ENCODE data around the gene ZBTB7C.

DNA sequence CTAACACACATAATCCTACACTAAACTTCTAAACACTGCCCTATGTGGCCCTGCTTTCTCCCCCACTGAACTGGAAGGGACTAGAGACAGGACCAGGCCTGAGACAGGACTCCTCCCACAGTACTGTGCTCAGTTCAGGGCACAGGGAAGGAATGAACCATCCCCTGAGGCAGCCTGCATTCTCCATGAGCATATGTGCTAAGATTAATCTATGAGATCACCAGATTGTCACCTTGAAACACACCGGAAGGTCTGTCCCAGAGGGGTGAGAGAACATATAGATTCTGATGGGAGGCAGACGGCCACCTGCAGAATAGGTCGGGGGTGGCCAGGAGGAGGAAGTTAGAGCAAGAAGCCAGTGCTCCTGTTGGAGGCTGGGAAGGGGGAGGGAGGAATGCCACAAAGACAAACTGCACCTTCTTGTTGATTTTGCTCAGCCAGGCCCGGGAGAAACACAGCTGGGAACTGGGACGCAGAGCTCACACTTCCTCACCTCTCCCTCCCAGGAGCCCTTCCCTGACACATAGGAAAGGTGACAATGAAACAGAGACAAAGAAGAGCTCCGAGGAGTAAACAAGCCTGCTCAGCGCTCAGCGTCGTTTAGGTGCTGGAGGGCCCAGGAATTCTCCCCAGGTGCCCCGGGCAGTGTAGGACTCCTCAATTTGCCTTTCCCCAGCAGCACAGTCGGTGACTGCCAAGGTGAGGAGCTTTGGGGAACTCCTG, 52.1 kb downstream of the ZBTB7C start:
- TF ChIP-seq, protein P1, sequence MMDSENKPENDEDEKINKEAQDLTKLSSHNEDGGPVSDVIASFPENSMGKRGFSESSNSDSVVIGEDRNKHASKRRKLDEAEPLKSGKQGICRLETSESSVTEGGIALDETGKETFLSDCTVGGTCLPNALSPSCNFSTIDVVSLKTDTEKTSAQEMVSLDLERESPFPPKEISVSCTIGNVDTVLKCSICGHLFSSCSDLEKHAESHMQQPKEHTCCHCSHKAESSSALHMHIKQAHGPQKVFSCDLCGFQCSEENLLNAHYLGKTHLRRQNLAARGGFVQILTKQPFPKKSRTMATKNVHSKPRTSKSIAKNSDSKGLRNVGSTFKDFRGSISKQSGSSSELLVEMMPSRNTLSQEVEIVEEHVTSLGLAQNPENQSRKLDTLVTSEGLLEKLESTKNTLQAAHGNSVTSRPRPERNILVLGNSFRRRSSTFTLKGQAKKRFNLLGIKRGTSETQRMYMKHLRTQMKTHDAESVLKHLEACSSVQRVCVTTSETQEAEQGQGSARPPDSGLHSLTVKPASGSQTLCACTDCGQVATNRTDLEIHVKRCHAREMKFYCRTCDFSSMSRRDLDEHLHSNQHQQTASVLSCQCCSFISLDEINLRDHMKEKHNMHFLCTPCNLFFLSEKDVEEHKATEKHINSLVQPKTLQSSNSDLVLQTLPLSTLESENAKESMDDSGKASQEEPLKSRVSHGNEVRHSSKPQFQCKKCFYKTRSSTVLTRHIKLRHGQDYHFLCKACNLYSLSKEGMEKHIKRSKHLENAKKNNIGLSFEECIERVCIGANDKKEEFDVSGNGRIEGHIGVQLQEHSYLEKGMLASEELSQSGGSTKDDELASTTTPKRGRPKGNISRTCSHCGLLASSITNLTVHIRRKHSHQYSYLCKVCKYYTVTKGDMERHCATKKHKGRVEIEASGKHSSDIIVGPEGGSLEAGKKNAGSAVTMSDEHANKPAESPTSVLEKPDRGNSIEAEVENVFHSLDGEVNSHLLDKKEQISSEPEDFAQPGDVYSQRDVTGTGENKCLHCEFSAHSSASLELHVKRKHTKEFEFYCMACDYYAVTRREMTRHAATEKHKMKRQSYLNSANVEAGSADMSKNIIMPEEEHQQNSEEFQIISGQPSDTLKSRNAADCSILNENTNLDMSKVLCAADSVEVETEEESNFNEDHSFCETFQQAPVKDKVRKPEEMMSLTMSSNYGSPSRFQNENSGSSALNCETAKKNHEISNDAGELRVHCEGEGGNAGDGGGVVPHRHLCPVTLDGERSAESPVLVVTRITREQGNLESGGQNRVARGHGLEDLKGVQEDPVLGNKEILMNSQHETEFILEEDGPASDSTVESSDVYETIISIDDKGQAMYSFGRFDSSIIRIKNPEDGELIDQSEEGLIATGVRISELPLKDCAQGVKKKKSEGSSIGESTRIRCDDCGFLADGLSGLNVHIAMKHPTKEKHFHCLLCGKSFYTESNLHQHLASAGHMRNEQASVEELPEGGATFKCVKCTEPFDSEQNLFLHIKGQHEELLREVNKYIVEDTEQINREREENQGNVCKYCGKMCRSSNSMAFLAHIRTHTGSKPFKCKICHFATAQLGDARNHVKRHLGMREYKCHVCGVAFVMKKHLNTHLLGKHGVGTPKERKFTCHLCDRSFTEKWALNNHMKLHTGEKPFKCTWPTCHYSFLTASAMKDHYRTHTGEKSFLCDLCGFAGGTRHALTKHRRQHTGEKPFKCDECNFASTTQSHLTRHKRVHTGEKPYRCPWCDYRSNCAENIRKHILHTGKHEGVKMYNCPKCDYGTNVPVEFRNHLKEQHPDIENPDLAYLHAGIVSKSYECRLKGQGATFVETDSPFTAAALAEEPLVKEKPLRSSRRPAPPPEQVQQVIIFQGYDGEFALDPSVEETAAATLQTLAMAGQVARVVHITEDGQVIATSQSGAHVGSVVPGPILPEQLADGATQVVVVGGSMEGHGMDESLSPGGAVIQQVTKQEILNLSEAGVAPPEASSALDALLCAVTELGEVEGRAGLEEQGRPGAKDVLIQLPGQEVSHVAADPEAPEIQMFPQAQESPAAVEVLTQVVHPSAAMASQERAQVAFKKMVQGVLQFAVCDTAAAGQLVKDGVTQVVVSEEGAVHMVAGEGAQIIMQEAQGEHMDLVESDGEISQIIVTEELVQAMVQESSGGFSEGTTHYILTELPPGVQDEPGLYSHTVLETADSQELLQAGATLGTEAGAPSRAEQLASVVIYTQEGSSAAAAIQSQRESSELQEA (IDR thresholded peaks at IDR 0.05; ENCODE audit: low read depth), result no peak
- TF ChIP-seq TRIM24 (IDR thresholded peaks at IDR 0.05) (no peak), ETV5 (CRISPR knock-in tag; IDR thresholded peaks at IDR 0.05; ENCODE audit: low read depth) (no peak), POLR2A (conservative IDR thresholded peaks at IDR 0.05) (no peak), ZNF76 (CRISPR knock-in tag; IDR thresholded peaks at IDR 0.05; ENCODE audit: borderline replicate concordance) (no peak), CREM (IDR thresholded peaks at IDR 0.05; ENCODE audit: low read depth) (no peak), PTBP1 (IDR thresholded peaks at IDR 0.05; ENCODE audit: low read depth, low read length) (no peak), TCF7L2 (IDR thresholded peaks at IDR 0.05; ENCODE audit: low read depth, low read length) (no peak), KLF16 (IDR thresholded peaks at IDR 0.05) (no peak)
- TF ChIP-seq, protein P2, sequence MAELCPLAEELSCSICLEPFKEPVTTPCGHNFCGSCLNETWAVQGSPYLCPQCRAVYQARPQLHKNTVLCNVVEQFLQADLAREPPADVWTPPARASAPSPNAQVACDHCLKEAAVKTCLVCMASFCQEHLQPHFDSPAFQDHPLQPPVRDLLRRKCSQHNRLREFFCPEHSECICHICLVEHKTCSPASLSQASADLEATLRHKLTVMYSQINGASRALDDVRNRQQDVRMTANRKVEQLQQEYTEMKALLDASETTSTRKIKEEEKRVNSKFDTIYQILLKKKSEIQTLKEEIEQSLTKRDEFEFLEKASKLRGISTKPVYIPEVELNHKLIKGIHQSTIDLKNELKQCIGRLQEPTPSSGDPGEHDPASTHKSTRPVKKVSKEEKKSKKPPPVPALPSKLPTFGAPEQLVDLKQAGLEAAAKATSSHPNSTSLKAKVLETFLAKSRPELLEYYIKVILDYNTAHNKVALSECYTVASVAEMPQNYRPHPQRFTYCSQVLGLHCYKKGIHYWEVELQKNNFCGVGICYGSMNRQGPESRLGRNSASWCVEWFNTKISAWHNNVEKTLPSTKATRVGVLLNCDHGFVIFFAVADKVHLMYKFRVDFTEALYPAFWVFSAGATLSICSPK (IDR thresholded peaks at IDR 0.05; ENCODE audit: borderline replicate concordance), result no peak
- TF ChIP-seq, protein P3, sequence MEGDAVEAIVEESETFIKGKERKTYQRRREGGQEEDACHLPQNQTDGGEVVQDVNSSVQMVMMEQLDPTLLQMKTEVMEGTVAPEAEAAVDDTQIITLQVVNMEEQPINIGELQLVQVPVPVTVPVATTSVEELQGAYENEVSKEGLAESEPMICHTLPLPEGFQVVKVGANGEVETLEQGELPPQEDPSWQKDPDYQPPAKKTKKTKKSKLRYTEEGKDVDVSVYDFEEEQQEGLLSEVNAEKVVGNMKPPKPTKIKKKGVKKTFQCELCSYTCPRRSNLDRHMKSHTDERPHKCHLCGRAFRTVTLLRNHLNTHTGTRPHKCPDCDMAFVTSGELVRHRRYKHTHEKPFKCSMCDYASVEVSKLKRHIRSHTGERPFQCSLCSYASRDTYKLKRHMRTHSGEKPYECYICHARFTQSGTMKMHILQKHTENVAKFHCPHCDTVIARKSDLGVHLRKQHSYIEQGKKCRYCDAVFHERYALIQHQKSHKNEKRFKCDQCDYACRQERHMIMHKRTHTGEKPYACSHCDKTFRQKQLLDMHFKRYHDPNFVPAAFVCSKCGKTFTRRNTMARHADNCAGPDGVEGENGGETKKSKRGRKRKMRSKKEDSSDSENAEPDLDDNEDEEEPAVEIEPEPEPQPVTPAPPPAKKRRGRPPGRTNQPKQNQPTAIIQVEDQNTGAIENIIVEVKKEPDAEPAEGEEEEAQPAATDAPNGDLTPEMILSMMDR (IDR thresholded peaks at IDR 0.05 in 2 of 3, conservative IDR thresholded peaks at IDR 0.05 in 1 of 3; ENCODE audit: insufficient read depth in 2 of 3, low read depth in 1 of 3, low read length in 3 of 3), result no peak
- TF ChIP-seq, protein P4, sequence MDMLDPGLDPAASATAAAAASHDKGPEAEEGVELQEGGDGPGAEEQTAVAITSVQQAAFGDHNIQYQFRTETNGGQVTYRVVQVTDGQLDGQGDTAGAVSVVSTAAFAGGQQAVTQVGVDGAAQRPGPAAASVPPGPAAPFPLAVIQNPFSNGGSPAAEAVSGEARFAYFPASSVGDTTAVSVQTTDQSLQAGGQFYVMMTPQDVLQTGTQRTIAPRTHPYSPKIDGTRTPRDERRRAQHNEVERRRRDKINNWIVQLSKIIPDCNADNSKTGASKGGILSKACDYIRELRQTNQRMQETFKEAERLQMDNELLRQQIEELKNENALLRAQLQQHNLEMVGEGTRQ (CRISPR knock-in tag; IDR thresholded peaks at IDR 0.05), result no peak
- TF ChIP-seq, protein P5, sequence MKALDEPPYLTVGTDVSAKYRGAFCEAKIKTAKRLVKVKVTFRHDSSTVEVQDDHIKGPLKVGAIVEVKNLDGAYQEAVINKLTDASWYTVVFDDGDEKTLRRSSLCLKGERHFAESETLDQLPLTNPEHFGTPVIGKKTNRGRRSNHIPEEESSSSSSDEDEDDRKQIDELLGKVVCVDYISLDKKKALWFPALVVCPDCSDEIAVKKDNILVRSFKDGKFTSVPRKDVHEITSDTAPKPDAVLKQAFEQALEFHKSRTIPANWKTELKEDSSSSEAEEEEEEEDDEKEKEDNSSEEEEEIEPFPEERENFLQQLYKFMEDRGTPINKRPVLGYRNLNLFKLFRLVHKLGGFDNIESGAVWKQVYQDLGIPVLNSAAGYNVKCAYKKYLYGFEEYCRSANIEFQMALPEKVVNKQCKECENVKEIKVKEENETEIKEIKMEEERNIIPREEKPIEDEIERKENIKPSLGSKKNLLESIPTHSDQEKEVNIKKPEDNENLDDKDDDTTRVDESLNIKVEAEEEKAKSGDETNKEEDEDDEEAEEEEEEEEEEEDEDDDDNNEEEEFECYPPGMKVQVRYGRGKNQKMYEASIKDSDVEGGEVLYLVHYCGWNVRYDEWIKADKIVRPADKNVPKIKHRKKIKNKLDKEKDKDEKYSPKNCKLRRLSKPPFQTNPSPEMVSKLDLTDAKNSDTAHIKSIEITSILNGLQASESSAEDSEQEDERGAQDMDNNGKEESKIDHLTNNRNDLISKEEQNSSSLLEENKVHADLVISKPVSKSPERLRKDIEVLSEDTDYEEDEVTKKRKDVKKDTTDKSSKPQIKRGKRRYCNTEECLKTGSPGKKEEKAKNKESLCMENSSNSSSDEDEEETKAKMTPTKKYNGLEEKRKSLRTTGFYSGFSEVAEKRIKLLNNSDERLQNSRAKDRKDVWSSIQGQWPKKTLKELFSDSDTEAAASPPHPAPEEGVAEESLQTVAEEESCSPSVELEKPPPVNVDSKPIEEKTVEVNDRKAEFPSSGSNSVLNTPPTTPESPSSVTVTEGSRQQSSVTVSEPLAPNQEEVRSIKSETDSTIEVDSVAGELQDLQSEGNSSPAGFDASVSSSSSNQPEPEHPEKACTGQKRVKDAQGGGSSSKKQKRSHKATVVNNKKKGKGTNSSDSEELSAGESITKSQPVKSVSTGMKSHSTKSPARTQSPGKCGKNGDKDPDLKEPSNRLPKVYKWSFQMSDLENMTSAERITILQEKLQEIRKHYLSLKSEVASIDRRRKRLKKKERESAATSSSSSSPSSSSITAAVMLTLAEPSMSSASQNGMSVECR (CRISPR knock-in tag; IDR thresholded peaks at IDR 0.05), result no peak

Measured in K562 (cell line).